Liver (tissue), 9 donors: ENCODE data around the gene NIPAL1. TPM values are rescaled to one million over a fixed set of nuclear protein-coding genes. Genes with fewer than 3 reads are reported as not detected.

Source experiments
- DNase-seq: peaks from one replicate; pipeline ENCODE4 v3.0.0-alpha.2; 2017; ENCODE audit warnings: low spot score
- H3K27ac ChIP-seq, 2 donors: one replicate each; pipeline ENCODE4 v1.7.0; 2013; ENCODE audit warnings: inconsistent platforms in 2 of 2, low read length in 2 of 2, control low read depth in 1 of 2, low read depth in 1 of 2, mild to moderate bottlenecking in 1 of 2
- H3K27me3 ChIP-seq, 4 donors: one replicate each; pipeline versions ENCODE4 v1.6.1 to v1.7.0; 2013; ENCODE audit warnings: low read length in 3 of 4, inconsistent platforms in 1 of 4, mild to moderate bottlenecking in 1 of 4, moderate library complexity in 1 of 4; ENCODE audit not compliant: control insufficient read depth in 4 of 4, insufficient read depth in 4 of 4
- H3K36me3 ChIP-seq, 4 donors: one replicate each; pipeline versions ENCODE4 v1.6.1 to v1.7.0; 2013; ENCODE audit warnings: low read length in 3 of 4, mild to moderate bottlenecking in 3 of 4, low read depth in 1 of 4, moderate library complexity in 1 of 4; ENCODE audit not compliant: control insufficient read depth in 4 of 4, insufficient read depth in 3 of 4
- H3K4me1 ChIP-seq, 4 donors: one replicate each; pipeline versions ENCODE4 v1.6.1 to v1.7.0; 2013; ENCODE audit warnings: low read length in 3 of 4, mild to moderate bottlenecking in 3 of 4, moderate library complexity in 1 of 4; ENCODE audit not compliant: control insufficient read depth in 4 of 4, insufficient read depth in 4 of 4
- H3K4me3 ChIP-seq, 3 donors: one replicate each; pipeline versions ENCODE4 v1.6.1 to v1.7.0; 2013; ENCODE audit warnings: low read length in 3 of 3, control low read depth in 1 of 3, low read depth in 1 of 3, mild to moderate bottlenecking in 1 of 3
- H3K9ac ChIP-seq, 2 donors: one replicate each; pipeline ENCODE4 v1.7.0; 2013; ENCODE audit warnings: low read length in 2 of 2, mild to moderate bottlenecking in 2 of 2, moderate library complexity in 2 of 2, control low read depth in 1 of 2, low read depth in 1 of 2
- H3K9me3 ChIP-seq, 4 donors: one replicate each; pipeline versions ENCODE4 v1.6.1 to v1.7.0; 2013; ENCODE audit warnings: low read length in 3 of 4; ENCODE audit not compliant: control insufficient read depth in 4 of 4
- EGR1 ChIP-seq, 2 donors: IDR thresholded peaks; 2 replicates each; pipeline ENCODE4 v1.6.1; 2016 to 2018; ENCODE audit warnings: antibody characterized with exemption in 2 of 2, low read depth in 2 of 2
- FOXA1 ChIP-seq: IDR thresholded peaks from 2 replicates; pipeline ENCODE4 v1.6.1; 2016; ENCODE audit warnings: antibody characterized with exemption
- FOXA2 ChIP-seq: IDR thresholded peaks from 2 replicates; pipeline ENCODE4 v1.6.1; 2016; ENCODE audit warnings: antibody characterized with exemption
- GABPA ChIP-seq, 2 donors: IDR thresholded peaks in 1 of 2; conservative IDR thresholded peaks in 1 of 2; 2 replicates each; pipeline ENCODE4 v1.6.1; 2016; ENCODE audit warnings: antibody characterized with exemption in 2 of 2, mild to moderate bottlenecking in 1 of 2, moderate library complexity in 1 of 2
- HNF4A ChIP-seq, 2 donors: conservative IDR thresholded peaks; 2 replicates each; pipeline ENCODE4 v1.6.1; 2016; ENCODE audit warnings: antibody characterized with exemption in 2 of 2, mild to moderate bottlenecking in 2 of 2
- JUND ChIP-seq, 2 donors: IDR thresholded peaks; 2 replicates each; pipeline ENCODE4 v1.6.1; 2016; ENCODE audit warnings: antibody characterized with exemption in 2 of 2
- MAX ChIP-seq: IDR thresholded peaks from 2 replicates; pipeline ENCODE4 v1.6.1; 2016; ENCODE audit warnings: antibody characterized with exemption
- NR2F2 ChIP-seq: IDR thresholded peaks from 2 replicates; pipeline ENCODE4 v1.6.1; 2016; ENCODE audit warnings: antibody characterized with exemption
- RAD21 ChIP-seq, 2 donors: IDR thresholded peaks; 2 replicates each; pipeline ENCODE4 v1.6.1; 2016; ENCODE audit warnings: antibody characterized with exemption in 2 of 2, mild to moderate bottlenecking in 2 of 2
- RXRA ChIP-seq, 2 donors: IDR thresholded peaks; 2 replicates each; pipeline ENCODE4 v1.6.1; 2017 to 2018; ENCODE audit warnings: antibody characterized with exemption in 2 of 2, mild to moderate bottlenecking in 1 of 2
- SP1 ChIP-seq: IDR thresholded peaks from 2 replicates; pipeline ENCODE4 v1.6.1; 2018; ENCODE audit warnings: antibody characterized with exemption, mild to moderate bottlenecking
- YY1 ChIP-seq: IDR thresholded peaks from 2 replicates; pipeline ENCODE4 v1.6.1; 2016; ENCODE audit warnings: antibody characterized with exemption, mild to moderate bottlenecking
- ZBTB33 ChIP-seq: IDR thresholded peaks from 2 replicates; pipeline ENCODE4 v1.6.1; 2016; ENCODE audit warnings: antibody characterized with exemption
- whole genome bisulfite sequencing: extraction: QIAGEN DNeasy Blood & Tissue Kit; methylation state at CpG from one replicate; pipeline ENCODE4 v1.1.7; 2013; 5-methylcytosine and 5-hydroxymethylcytosine counted together
- polyA plus RNA-seq, 2 donors: library from polyadenylated mRNA; stranded (reverse) in 1 of 2; unstranded in 1 of 2; fragments of 200-250 nt in 1 of 2; fragments of >200 nt in 1 of 2; fragmentation: Nextera tagmentation in 1 of 2; extraction: Ambion mirVana in 1 of 2; gene quantifications; one replicate each; pipeline versions ENCODE4 v1.2.1 to v1.2.3, GENCODE V29; 2013 to 2015
- total RNA-seq, 2 donors: library from RNA; depleted of rRNA; stranded (reverse); fragments of >200 nt; gene quantifications; one replicate each; pipeline ENCODE4 v1.2.3, GENCODE V29; 2014
- TF ChIP-seq, protein P1 (sequence below): fragments of 150-350 bp; IDR thresholded peaks from 2 replicates; pipeline ENCODE4 v1.5.1; 2017; ENCODE audit warnings: improper control_type of control experiment, low read depth, low read length; ENCODE audit not compliant: missing input control
- TF ChIP-seq, protein P2 (sequence below): IDR thresholded peaks from 2 replicates; pipeline ENCODE4 v1.6.1; 2016; ENCODE audit warnings: antibody characterized with exemption
- donor health status: healthy.
- donor health status: healthy.
- donor health status: healthy.
- donor health status: healthy.
- donor health status: healthy.

NIPAL1 gene
- total and polyA plus RNA-seq, 4 donors, result 2.5 to 10.7 (median 6.1) TPM

DNA sequence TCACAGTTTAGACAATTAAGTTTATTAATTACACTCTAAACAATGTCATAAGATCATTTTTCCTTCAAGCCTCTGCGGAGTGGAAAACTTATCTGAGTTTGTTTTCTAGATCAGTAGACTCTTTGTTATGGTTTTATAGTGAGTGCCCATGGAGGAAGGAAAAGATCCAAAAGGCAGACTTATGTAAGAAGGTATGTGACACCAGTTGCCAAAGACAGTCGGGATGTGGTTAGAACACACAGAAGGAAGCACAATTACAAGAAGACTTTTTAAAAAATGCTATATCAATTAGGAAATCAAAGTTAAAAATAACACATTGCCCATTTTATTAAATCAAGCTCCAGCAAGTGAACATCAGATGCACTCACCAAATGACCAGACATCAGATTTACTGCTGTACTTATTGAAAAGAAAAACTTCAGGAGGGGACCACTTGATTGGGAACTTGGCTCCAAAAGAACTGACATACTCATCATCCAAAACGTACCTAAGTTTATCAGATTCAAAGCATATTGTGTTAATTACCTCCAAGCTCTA, 57.1 kb downstream of the NIPAL1 start:
- WGBS, result 82% methylated on average over 3 of the region's 3 CpGs
- no peak for TF ChIP-seq ZBTB33
- TF ChIP-seq, protein P1, sequence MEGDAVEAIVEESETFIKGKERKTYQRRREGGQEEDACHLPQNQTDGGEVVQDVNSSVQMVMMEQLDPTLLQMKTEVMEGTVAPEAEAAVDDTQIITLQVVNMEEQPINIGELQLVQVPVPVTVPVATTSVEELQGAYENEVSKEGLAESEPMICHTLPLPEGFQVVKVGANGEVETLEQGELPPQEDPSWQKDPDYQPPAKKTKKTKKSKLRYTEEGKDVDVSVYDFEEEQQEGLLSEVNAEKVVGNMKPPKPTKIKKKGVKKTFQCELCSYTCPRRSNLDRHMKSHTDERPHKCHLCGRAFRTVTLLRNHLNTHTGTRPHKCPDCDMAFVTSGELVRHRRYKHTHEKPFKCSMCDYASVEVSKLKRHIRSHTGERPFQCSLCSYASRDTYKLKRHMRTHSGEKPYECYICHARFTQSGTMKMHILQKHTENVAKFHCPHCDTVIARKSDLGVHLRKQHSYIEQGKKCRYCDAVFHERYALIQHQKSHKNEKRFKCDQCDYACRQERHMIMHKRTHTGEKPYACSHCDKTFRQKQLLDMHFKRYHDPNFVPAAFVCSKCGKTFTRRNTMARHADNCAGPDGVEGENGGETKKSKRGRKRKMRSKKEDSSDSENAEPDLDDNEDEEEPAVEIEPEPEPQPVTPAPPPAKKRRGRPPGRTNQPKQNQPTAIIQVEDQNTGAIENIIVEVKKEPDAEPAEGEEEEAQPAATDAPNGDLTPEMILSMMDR, result no peak
- TF ChIP-seq RAD21 (IDR thresholded peaks at IDR 0.05), result no peak
- TF ChIP-seq FOXA2, result no peak
- TF ChIP-seq GABPA (IDR thresholded peaks at IDR 0.05 in 1 of 2, conservative IDR thresholded peaks at IDR 0.05 in 1 of 2), result no peak
- no peak for TF ChIP-seq YY1
- TF ChIP-seq NR2F2, result no peak
- TF ChIP-seq HNF4A (conservative IDR thresholded peaks at IDR 0.05), result no peak
- TF ChIP-seq, protein P2, sequence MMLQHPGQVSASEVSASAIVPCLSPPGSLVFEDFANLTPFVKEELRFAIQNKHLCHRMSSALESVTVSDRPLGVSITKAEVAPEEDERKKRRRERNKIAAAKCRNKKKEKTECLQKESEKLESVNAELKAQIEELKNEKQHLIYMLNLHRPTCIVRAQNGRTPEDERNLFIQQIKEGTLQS, result no peak
- no peak for TF ChIP-seq RXRA (IDR thresholded peaks at IDR 0.05)
- TF ChIP-seq EGR1 (IDR thresholded peaks at IDR 0.05; ENCODE audit: low read depth in 2 of 2), result no peak
- TF ChIP-seq JUND (IDR thresholded peaks at IDR 0.05), result no peak
- no peak for TF ChIP-seq MAX
- H3K9ac ChIP-seq, result no peak overlapping the region

DNA sequence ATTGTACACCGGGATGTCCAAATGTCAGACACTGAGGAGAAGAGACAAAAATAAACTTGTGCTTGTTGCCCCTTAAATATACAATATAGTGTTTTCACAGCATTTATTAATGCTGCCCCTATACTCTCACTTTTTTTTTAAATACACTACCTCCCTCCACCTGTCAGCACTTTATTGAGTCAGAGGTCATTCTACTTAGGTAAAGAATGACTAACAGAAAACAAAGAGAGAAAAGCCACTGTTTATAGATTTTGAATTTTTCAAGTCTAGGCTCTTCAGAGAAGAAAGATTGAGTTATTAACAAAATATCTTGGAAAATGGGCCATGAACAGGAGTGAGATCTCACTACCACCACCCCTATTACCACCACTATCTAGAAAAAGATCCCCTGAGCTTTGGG, 58.1 kb downstream of the NIPAL1 start:
- Histone ChIP-seq H3K27ac (no peak overlapping the region), H3K36me3 (no peaks in the 10 kb centered on the region), H3K4me1 (no peaks in the 10 kb centered on the region), H3K9ac (no peak overlapping the region), H3K4me3 (no peak overlapping the region), H3K9me3 (no peaks in the 10 kb centered on the region), H3K27me3 (no peaks in the 10 kb centered on the region)
- no peak for DNase-seq
- WGBS, result 91% methylated on average over 1 of the region's 1 CpG
- TF ChIP-seq RAD21 (IDR thresholded peaks at IDR 0.05) (no peak), FOXA1 (no peak), SP1 (no peak)
- TF ChIP-seq, protein P1, result no peak

More for the DNA sequence above, 57.1 kb downstream of the NIPAL1 start:
- no peak overlapping the region for H3K4me3 ChIP-seq
- DNase-seq, result no peak
- H3K27ac ChIP-seq, result no peak overlapping the region
- no peaks in the 10 kb centered on the region for H3K4me1 ChIP-seq
- H3K27me3 ChIP-seq, result no peaks in the 10 kb centered on the region
- H3K36me3 ChIP-seq, result no peaks in the 10 kb centered on the region
- no peaks in the 10 kb centered on the region for H3K9me3 ChIP-seq
